ENCODE data around the gene BICDL2. TPM values are rescaled to one million over a fixed set of nuclear protein-coding genes. Genes with fewer than 3 reads are reported as not detected.

Gene BICDL2
- total and polyA plus RNA-seq, 9 of the 15 experiments (the other 6 are each of a cell fraction or from before 2014, with no cell fraction given) = 0.09 to 0.28 (median 0.09) TPM; not detected in 6

GRCh38 chr16:3030222-3031212 lies 6.2 kb downstream of the BICDL2 start:
- Histone ChIP-seq H2AFZ (ENCODE audit: low read depth, low read length) (no peak overlapping the region), H3K4me1 (replicated peaks in 1 of 2; ENCODE audit: control insufficient read depth in 2 of 2, insufficient read depth in 2 of 2, low read length in 2 of 2) (peaks cover 15 to 55% of the 10 kb centered on the region in 2 experiments), H3K36me3 (ENCODE audit: control insufficient read depth, insufficient read depth, low read length) (peaks cover 20% of the 10 kb centered on the region; the same call in 2 of the 3 replicates), H3K4me3 (no peak overlapping the region), H3K9me3 (replicated peaks; ENCODE audit: control insufficient read depth, insufficient read depth, low read depth, low read length) (no peaks in the 10 kb centered on the region), H3K9me1 (ENCODE audit: control insufficient read depth, insufficient read depth, low read length) (no peaks in the 10 kb centered on the region), H3K4me2 (ENCODE audit: insufficient read depth, low read length) (no peak overlapping the region), H3K79me2 (ENCODE audit: control insufficient read depth, insufficient read depth, low read length) (no peaks in the 10 kb centered on the region), H4K20me1 (replicated peaks; ENCODE audit: control insufficient read depth, insufficient read depth, low read length) (peaks cover 3% of the 10 kb centered on the region; the same call in 1 of the 2 replicates), H3K27ac (ENCODE audit: extremely low read depth, low read depth, low read length) (no peak overlapping the region), H3K9ac (ENCODE audit: insufficient read depth in 1 of 2, low read depth in 2 of 2, low read length in 2 of 2) (peak overlapping the region in 1 of 2 experiments; percentile 89; a peak in 2 of 4 replicates), H3K27me3 (ENCODE audit: control insufficient read depth in 2 of 2, insufficient read depth in 2 of 2, low read length in 2 of 2) (peaks cover 24 to 56% of the 10 kb centered on the region in 2 experiments; a peak in 4 of 5 replicates)
- ChIA-PET CTCF (ENCODE audit: low intra/inter-chr PET ratio) (interaction anchor here (0.5 to 1.6 kb wide), 2 partner anchors 29 to 34 kb away, joined by 3 to 6 read pairs; no protein-coding TSS in a partner anchor), POLR2A (interaction anchor here (0.7 to 2.2 kb wide), 7 partner anchors 8 to 95 kb away, joined by 3 to 13 read pairs (median 4); partner anchors contain the start of genes HCFC1R1, MMP25 and THOC6)
- in situ Hi-C loops (cut with MboI) = no loop called here
- no TSS peak for BruUV-seq (replicated peaks)
- no peak for TF ChIP-seq PHF20 (IDR thresholded peaks at IDR 0.05; ENCODE audit: partially characterized antibody)
- TF ChIP-seq MAZ (CRISPR knock-in tag; conservative IDR thresholded peaks at IDR 0.05 in 1 of 2, IDR thresholded peaks at IDR 0.05 in 1 of 2) = no peak
- peak; percentile 12 for TF ChIP-seq ZFP36 (IDR thresholded peaks at IDR 0.05; ENCODE audit: low read depth, low read length, partially characterized antibody)
- TF ChIP-seq CAMTA2 (CRISPR knock-in tag; conservative IDR thresholded peaks at IDR 0.05) = no peak
- DNase-seq (ENCODE audit: extremely low read depth in 1 of 4, low spot score in 3 of 4) (no peak), FAIRE-seq (no peak), ATAC-seq (no peak)
- intact Hi-C loops (cut with micrococcal nuclease) = no loop called here
- WGBS (ENCODE audit: insufficient coverage, low coverage, missing lambda C conversion rate) = 30% methylated on average over 27 of the region's 33 CpGs

Data from K562 (cell line).